A549 (cell line): Measurements from ENCODE around the gene KAT6B. TPM values are rescaled to one million over a fixed set of nuclear protein-coding genes. Genes with fewer than 3 reads are reported as not detected.

Source experiments
- ATAC-seq, 2 experiments: fragments of 200-7000 bp in 1 of 2; fragments of >200 bp in 1 of 2; cut with Nextera tagmentation in 1 of 2; cut with Tn5 transposase in 1 of 2; 3 replicates each; pipeline versions ENCODE4 v1.8.0 to v1.9.1; 2018 to 2020; ENCODE audit warnings: mild to moderate bottlenecking in 1 of 2, moderate library complexity in 1 of 2
- CTCF ChIA-PET: fragments of 300-600 bp; sonication (Branson Sonifier 250); formaldehyde crosslinking; extraction: SDS; loops from one replicate; lab custom pipeline; 2021; ENCODE audit warnings: antibody characterized with exemption, inconsistent platforms; lab: Yijun Ruan, JAX
- POLR2A ChIA-PET: fragments of 350-600 bp; formaldehyde crosslinking; extraction: SDS; loops from one replicate; lab custom pipeline; 2021; ENCODE audit warnings: antibody characterized with exemption, inconsistent platforms; lab: Yijun Ruan, JAX
- DNase-seq, 2 experiments: peaks; one replicate each; pipeline versions ENCODE4 v3.0.0 to v3.0.0-alpha.2; 2011 to 2016; ENCODE audit warnings: low read depth in 1 of 2, low spot score in 1 of 2
- FAIRE-seq: peaks from 2 replicates; lab custom pipeline; 2011; peaks lifted over from hg19 to GRCh38; lab: Jason Lieb, UNC
- H3K27ac ChIP-seq, 2 experiments: fragments of >200 bp; sonication (Bioruptor Twin); formaldehyde crosslinking; 3 replicates each; pipeline ENCODE4 v1.5.1; 2016 to 2017
- H3K4me1 ChIP-seq: fragments of >200 bp; sonication (Bioruptor Twin); formaldehyde crosslinking; 3 replicates; pipeline ENCODE4 v1.6.1; 2016
- H3K4me2 ChIP-seq: fragments of >200 bp; sonication (Bioruptor Twin); formaldehyde crosslinking; 3 replicates; pipeline ENCODE4 v1.6.1; 2016
- H3K4me3 ChIP-seq: fragments of >200 bp; sonication (Bioruptor Twin); formaldehyde crosslinking; 3 replicates; pipeline ENCODE4 v1.5.1; 2016
- H3K9me3 ChIP-seq: fragments of >200 bp; sonication (Bioruptor Twin); formaldehyde crosslinking; 3 replicates; pipeline ENCODE4 v1.6.1; 2016
- CBX2 ChIP-seq: fragments of 200-600 bp; sonication (generic); IDR thresholded peaks from 2 replicates; pipeline ENCODE4 v1.6.1; 2016; ENCODE audit warnings: low read depth, mild to moderate bottlenecking, borderline replicate concordance
- CBX8 ChIP-seq: fragments of 200-600 bp; sonication (generic); IDR thresholded peaks from 2 replicates; pipeline ENCODE4 v1.6.1; 2016
- EP300 ChIP-seq, 2 experiments: fragments of >200 bp; sonication (Bioruptor Twin); formaldehyde crosslinking; IDR thresholded peaks; 2 replicates in 1 of 2; 3 replicates in 1 of 2; pipeline ENCODE4 v1.6.1; 2016 to 2017
- ESRRA ChIP-seq: fragments of 150-350 bp; IDR thresholded peaks from 2 replicates; pipeline ENCODE4 v1.6.1; 2014; ENCODE audit warnings: mild to moderate bottlenecking, low read length, borderline replicate concordance
- FOSB ChIP-seq: fragments of 250-450 bp; sonication (Bioruptor Pico); IDR thresholded peaks from 2 replicates; pipeline ENCODE4 v1.5.0; 2020; ENCODE audit warnings: mild to moderate bottlenecking, moderate library complexity
- FOSL2 ChIP-seq, 2 experiments: fragments of 450-650 bp in 1 of 2; fragments of >200 bp in 1 of 2; sonication (Bioruptor Twin) in 1 of 2; formaldehyde crosslinking; IDR thresholded peaks; 2 replicates each; pipeline versions ENCODE4 v1.5.0 to v1.6.1; 2016 to 2020; ENCODE audit warnings: mild to moderate bottlenecking in 1 of 2, moderate library complexity in 1 of 2
- HES2 ChIP-seq: fragments of >200 bp; sonication (Bioruptor Twin); formaldehyde crosslinking; IDR thresholded peaks from 2 replicates; pipeline ENCODE4 v1.6.1; 2016
- JUN ChIP-seq, 2 experiments: fragments of >200 bp; sonication (Bioruptor Twin); formaldehyde crosslinking; IDR thresholded peaks; 2 replicates in 1 of 2; 3 replicates in 1 of 2; pipeline ENCODE4 v1.6.1; 2016 to 2017
- KDM1A ChIP-seq: fragments of 200-600 bp; sonication (generic); IDR thresholded peaks from 2 replicates; pipeline ENCODE4 v1.6.1; 2016; ENCODE audit warnings: low read depth, mild to moderate bottlenecking
- MYC ChIP-seq: IDR thresholded peaks from 2 replicates; pipeline ENCODE4 v1.6.1; 2012; ENCODE audit warnings: mild to moderate bottlenecking, inconsistent platforms, low read length, improper control_type of control experiment, borderline replicate concordance
- NR3C1 ChIP-seq: fragments of >200 bp; sonication (Bioruptor Twin); formaldehyde crosslinking; IDR thresholded peaks from 3 replicates; pipeline ENCODE4 v1.6.1; 2017
- PBX3 ChIP-seq: IDR thresholded peaks from 2 replicates; pipeline ENCODE4 v1.6.1; 2012
- POLR2AphosphoS2 ChIP-seq: conservative IDR thresholded peaks from 2 replicates; pipeline ENCODE4 v1.6.1; 2012; ENCODE audit warnings: low read length, improper control_type of control experiment, inconsistent platforms
- ZFP36 ChIP-seq: fragments of 450-650 bp; IDR thresholded peaks from 2 replicates; pipeline ENCODE4 v1.6.1; 2014; ENCODE audit warnings: borderline replicate concordance; ENCODE audit not compliant: partially characterized antibody
- ZSCAN20 ChIP-seq: fragments of 250-450 bp; sonication (Bioruptor Pico); IDR thresholded peaks from 2 replicates; pipeline ENCODE4 v1.8.0; 2022; ENCODE audit warnings: mild to moderate bottlenecking, moderate library complexity
- WGBS: methylation state at CpG from one replicate; pipeline ENCODE4 v1.1.6; 2017; ENCODE audit errors: missing lambda C conversion rate; 5-methylcytosine and 5-hydroxymethylcytosine counted together
- polyA plus RNA-seq, 4 experiments: library from polyadenylated mRNA; depleted of rRNA in 3 of 4; stranded (reverse); fragments of >200 nt; fragmentation: RNase III in 1 of 4; extraction: RNeasy Plus Mini Kit Qiagen cat#74134 plus additional on column Dnase treatment in 1 of 4; gene quantifications; 2 replicates in 3 of 4; 3 replicates in 1 of 4; pipeline ENCODE4 v1.2.3, GENCODE V29; 2011 to 2017
- TF ChIP-seq, protein P1 (sequence below): fragments of 250-450 bp; sonication (Bioruptor Pico); IDR thresholded peaks from 2 replicates; pipeline ENCODE4 v1.5.0; 2021; ENCODE audit warnings: mild to moderate bottlenecking, moderate library complexity, borderline replicate concordance

Gene KAT6B
- polyA plus RNA-seq, 2 of the 4 experiments (the other 2 are of a cell fraction), result 5.6 to 5.7 TPM

- WGBS, result 94% methylated on average over 4 of the region's 4 CpGs
- no peak for ATAC-seq
- Histone ChIP-seq H3K4me3 (no peak overlapping the region), H3K9me3 (no peaks in the 10 kb centered on the region), H3K4me2 (no peak overlapping the region; the same call in 2 of the 3 replicates), H3K4me1 (peaks cover 17% of the 10 kb centered on the region), H3K27ac (no peak overlapping the region)
- ChIA-PET CTCF (interaction anchor here (0.8 kb wide), 1 partner anchor 13 kb away, joined by 3 read pairs; no protein-coding TSS in a partner anchor), POLR2A (no interaction called here)
- TF ChIP-seq, protein P1, sequence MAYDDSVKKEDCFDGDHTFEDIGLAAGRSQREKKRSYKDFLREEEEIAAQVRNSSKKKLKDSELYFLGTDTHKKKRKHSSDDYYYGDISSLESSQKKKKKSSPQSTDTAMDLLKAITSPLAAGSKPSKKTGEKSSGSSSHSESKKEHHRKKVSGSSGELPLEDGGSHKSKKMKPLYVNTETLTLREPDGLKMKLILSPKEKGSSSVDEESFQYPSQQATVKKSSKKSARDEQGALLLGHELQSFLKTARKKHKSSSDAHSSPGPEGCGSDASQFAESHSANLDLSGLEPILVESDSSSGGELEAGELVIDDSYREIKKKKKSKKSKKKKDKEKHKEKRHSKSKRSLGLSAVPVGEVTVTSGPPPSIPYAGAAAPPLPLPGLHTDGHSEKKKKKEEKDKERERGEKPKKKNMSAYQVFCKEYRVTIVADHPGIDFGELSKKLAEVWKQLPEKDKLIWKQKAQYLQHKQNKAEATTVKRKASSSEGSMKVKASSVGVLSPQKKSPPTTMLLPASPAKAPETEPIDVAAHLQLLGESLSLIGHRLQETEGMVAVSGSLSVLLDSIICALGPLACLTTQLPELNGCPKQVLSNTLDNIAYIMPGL (CRISPR knock-in tag), result no peak
- TF ChIP-seq CBX8, result no peak
- no peak for TF ChIP-seq ESRRA
- TF ChIP-seq CBX2, result no peak
- no peak for TF ChIP-seq FOSL2 (IDR thresholded peaks at IDR 0.05)
- TF ChIP-seq FOSL2 (CRISPR knock-in tag; IDR thresholded peaks at IDR 0.05), result no peak
- TF ChIP-seq MYC, result no peak
- TF ChIP-seq ZFP36, result no peak
- FAIRE-seq, result no peak
- no peak for DNase-seq
Observed at GRCh38 chr10:74969530-74969929, 143.1 kb downstream of the KAT6B start.

DNA sequence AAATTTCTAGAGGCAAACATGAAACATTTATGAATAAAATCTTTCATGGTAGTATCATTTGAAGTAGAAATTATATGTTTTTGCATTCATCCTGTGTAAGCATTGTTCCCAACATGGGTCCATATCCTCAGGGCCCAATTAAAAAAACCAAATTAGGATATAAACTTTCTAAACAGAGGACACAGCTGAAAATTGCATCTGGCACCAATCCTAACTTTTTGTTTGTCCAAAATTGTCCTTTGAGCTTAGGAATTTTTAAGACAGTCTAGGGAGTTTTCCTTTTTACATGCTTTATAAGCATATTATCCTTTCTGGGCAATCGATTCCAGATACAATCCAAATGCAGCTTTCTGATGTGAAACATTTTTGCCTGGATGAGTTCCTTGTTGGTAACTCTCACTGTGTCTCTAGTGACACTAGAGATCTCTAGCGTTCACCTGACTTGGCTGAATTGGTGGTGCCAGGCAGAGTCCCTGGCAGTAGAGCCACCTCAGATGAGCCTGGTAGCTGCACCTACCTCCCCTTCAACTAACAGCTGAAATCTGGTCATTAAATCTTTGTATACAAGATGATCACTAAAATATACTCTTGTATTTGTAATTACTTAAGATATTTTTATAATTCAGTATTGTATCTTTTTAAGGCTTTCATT is 147.5 kb downstream of the KAT6B start:
- H3K4me3 ChIP-seq, result no peak overlapping the region
- ChIA-PET POLR2A (no interaction called here), CTCF (interaction anchor here (0.6 kb wide), 1 partner anchor 86 kb away, joined by 3 read pairs; no protein-coding TSS in a partner anchor)
- no peaks in the 10 kb centered on the region for H3K9me3 ChIP-seq
- 89% methylated on average over 2 of the region's 2 CpGs for WGBS
- DNase-seq, result no peak
- FAIRE-seq, result no peak
- no peak overlapping the region for H3K4me2 ChIP-seq
- no peak overlapping the region for H3K27ac ChIP-seq
- H3K4me1 ChIP-seq, result peaks cover 5% of the 10 kb centered on the region
- TF ChIP-seq KDM1A (no peak), FOSL2 (IDR thresholded peaks at IDR 0.05) (no peak), FOSL2 (CRISPR knock-in tag; IDR thresholded peaks at IDR 0.05) (no peak), JUN (IDR thresholded peaks at IDR 0.05) (no peak), EP300 (IDR thresholded peaks at IDR 0.05) (no peak), NR3C1 (no peak)
- ATAC-seq, result no peak

DNA sequence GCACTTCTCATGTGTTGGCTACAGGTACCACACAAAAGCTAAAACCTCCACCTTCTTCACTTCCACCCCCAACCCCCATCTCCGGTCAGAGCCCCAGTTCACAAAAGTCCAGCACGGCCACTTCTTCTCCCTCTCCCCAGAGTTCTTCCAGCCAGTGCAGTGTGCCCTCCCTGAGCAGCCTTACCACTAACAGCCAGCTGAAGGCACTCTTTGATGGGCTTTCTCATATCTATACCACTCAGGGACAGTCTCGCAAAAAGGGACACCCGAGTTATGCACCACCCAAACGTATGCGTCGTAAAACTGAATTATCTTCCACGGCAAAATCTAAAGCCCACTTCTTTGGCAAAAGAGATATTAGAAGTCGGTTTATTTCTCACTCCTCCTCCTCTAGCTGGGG is 149.4 kb downstream of the KAT6B start:
- ChIA-PET POLR2A (no interaction called here), CTCF (interaction anchor here (1.0 kb wide), 1 partner anchor 10 kb away, joined by 3 read pairs; no protein-coding TSS in a partner anchor)
- Histone ChIP-seq H3K4me2 (no peak overlapping the region), H3K4me3 (no peak overlapping the region), H3K27ac (no peak overlapping the region), H3K9me3 (no peaks in the 10 kb centered on the region), H3K4me1 (no peaks in the 10 kb centered on the region)
- TF ChIP-seq ZSCAN20 (CRISPR knock-in tag), result no peak
- TF ChIP-seq KDM1A, result no peak
- TF ChIP-seq POLR2AphosphoS2, result no peak
- TF ChIP-seq FOSB (CRISPR knock-in tag), result no peak
- TF ChIP-seq NR3C1, result no peak
- no peak for TF ChIP-seq PBX3
- no peak for TF ChIP-seq HES2
- ATAC-seq (no peak), DNase-seq (no peak), FAIRE-seq (no peak)
- 92% methylated on average over 9 of the region's 9 CpGs for WGBS
